Activated CD8-positive, alpha-beta T cell treated with anti-CD3 and anti-CD28 coated beads for 36 hours (primary cell): ENCODE results near the gene DCHS1. TPM values are rescaled to one million over a fixed set of nuclear protein-coding genes. Genes with fewer than 3 reads are reported as not detected.

Source experiments
- ATAC-seq: fragments of 200-7000 bp; cut with Tn5 transposase; one replicate; pipeline ENCODE4 v1.10.0; 2021; ENCODE audit warnings: mild to moderate bottlenecking, moderate library complexity
- CTCF ChIA-PET: fragments of 350-600 bp; sonication (Branson Sonifier 250); formaldehyde crosslinking; loops from one replicate; lab custom pipeline; 2021; ENCODE audit warnings: antibody characterized with exemption; lab: Charles Lee
- POLR2A ChIA-PET: fragments of 350-600 bp; sonication (Branson Sonifier 250); formaldehyde crosslinking; loops from one replicate; lab custom pipeline; 2021; ENCODE audit warnings: antibody characterized with exemption; lab: Charles Lee
- DNase-seq: peaks from one replicate; pipeline ENCODE4 v3.0.0-alpha.2; 2020
- H3K27ac Mint-ChIP-seq: one replicate; pipeline ENCODE4 v1.8.0; 2021; ENCODE audit warnings: mild to moderate bottlenecking, mixed read lengths
- H3K27me3 Mint-ChIP-seq: one replicate; pipeline ENCODE4 v1.8.0; 2021; ENCODE audit warnings: mixed read lengths
- H3K36me3 Mint-ChIP-seq: one replicate; pipeline ENCODE4 v1.8.0; 2021; ENCODE audit warnings: low read depth, mixed read lengths
- H3K4me1 Mint-ChIP-seq: one replicate; pipeline ENCODE4 v1.8.0; 2021; ENCODE audit warnings: low read depth, mixed read lengths
- H3K4me3 Mint-ChIP-seq: one replicate; pipeline ENCODE4 v1.8.0; 2021; ENCODE audit warnings: mild to moderate bottlenecking, moderate library complexity, mixed read lengths
- H3K9me3 Mint-ChIP-seq: one replicate; pipeline ENCODE4 v1.8.0; 2021; ENCODE audit warnings: mixed read lengths
- intact Hi-C: fragments of 100-400 bp; cut with micrococcal nuclease; formaldehyde crosslinking; loops from one replicate; pipeline ENCODE4 v1.10.0; 2022
- total RNA-seq, 2 experiments: library from RNA; stranded (reverse); gene quantifications; one replicate each; pipeline ENCODE4 v1.2.3, GENCODE V29; 2021
- TF ChIP-seq, protein P1 (sequence below): fragments of 200-600 bp; IDR thresholded peaks from one replicate; pipeline ENCODE4 v1.8.0; 2022; ENCODE audit warnings: antibody characterized with exemption, mild to moderate bottlenecking

Gene DCHS1
- total RNA-seq, 2 experiments from 2014 or later = 1.6 TPM

DNA sequence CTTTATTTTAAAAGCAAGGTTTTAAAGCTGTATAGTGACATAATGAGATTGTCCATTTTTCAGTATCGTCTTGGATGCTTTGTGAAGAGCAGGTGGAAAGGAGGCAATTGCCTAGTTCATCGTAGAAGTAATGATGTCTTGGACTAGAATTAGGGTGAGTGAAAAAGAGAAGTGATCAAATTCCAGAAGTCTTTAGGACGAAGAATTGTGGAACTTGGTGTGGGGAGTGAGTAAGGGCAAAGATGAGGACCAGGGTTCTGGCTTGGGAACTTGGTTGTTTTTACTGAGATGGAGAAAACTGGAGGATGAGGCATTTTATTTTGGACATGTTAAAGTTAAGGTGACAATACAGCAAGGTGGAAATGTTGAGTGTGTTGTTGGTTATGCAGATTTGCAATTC lies 50.8 kb downstream of the DCHS1 start:
- H3K27me3 Mint-ChIP-seq = no peaks in the 10 kb centered on the region

DNA sequence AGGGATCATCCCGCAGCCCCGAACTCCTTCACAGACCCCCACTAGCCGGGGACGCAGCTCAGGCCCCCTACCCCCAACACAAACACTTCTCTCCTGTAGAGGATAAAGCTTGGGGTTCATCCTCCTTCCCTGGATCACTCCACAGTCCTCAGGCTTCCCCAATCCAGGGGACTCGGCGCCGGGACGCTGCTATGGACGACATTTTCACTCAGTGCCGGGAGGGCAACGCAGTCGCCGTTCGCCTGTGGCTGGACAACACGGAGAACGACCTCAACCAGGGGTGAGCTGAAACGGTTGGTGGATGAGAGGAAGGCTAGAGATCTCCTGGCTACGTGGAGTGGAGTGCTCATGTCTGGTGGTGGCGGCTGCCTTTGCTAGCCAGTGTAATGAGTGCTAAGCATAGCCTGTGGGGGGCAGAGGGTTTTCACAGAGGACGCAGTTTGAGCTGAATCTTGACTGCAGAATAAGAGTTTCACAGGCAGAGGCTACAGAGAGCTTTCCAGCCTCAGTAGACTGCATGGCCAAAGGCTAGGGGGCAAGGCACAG lies 51.5 kb downstream of the DCHS1 start:
- peak; percentile 54 for ATAC-seq
- TF ChIP-seq, protein P1, sequence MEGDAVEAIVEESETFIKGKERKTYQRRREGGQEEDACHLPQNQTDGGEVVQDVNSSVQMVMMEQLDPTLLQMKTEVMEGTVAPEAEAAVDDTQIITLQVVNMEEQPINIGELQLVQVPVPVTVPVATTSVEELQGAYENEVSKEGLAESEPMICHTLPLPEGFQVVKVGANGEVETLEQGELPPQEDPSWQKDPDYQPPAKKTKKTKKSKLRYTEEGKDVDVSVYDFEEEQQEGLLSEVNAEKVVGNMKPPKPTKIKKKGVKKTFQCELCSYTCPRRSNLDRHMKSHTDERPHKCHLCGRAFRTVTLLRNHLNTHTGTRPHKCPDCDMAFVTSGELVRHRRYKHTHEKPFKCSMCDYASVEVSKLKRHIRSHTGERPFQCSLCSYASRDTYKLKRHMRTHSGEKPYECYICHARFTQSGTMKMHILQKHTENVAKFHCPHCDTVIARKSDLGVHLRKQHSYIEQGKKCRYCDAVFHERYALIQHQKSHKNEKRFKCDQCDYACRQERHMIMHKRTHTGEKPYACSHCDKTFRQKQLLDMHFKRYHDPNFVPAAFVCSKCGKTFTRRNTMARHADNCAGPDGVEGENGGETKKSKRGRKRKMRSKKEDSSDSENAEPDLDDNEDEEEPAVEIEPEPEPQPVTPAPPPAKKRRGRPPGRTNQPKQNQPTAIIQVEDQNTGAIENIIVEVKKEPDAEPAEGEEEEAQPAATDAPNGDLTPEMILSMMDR = no peak
- intact Hi-C loops = loop anchor here (10.0 kb wide), 2 partner anchors 51 to 209 kb away; partner anchors contain the start of genes DCHS1 and SMPD1
- no peak overlapping the region for H3K27ac Mint-ChIP-seq
- H3K36me3 Mint-ChIP-seq = peaks cover 38% of the 10 kb centered on the region
- CTCF ChIA-PET = interaction anchor here (0.6 to 4.0 kb wide), 18 partner anchors 9 to 225 kb away, joined by 3 to 32 read pairs (median 6); partner anchors contain the start of genes MRPL17, TAF10 and TPP1
- POLR2A ChIA-PET = interaction anchor here (0.9 to 7.8 kb wide), 7 partner anchors 9 to 214 kb away, joined by 3 to 48 read pairs (median 4); partner anchors contain the start of genes MRPL17, SMPD1 and TPP1
- H3K9me3 Mint-ChIP-seq = no peaks in the 10 kb centered on the region
- peaks cover 50% of the 10 kb centered on the region for H3K4me1 Mint-ChIP-seq
- H3K27me3 Mint-ChIP-seq = no peaks in the 10 kb centered on the region
- peak; percentile 75 for DNase-seq
- no peak overlapping the region for H3K4me3 Mint-ChIP-seq

More for the DNA sequence above, 50.8 kb downstream of the DCHS1 start:
- intact Hi-C loops = loop anchor here (10.0 kb wide), 2 partner anchors 50 to 210 kb away; partner anchors contain the start of genes DCHS1 and SMPD1
- Mint-ChIP-seq H3K4me3 (no peak overlapping the region), H3K36me3 (peaks cover 39% of the 10 kb centered on the region), H3K27ac (no peak overlapping the region), H3K4me1 (peaks cover 49% of the 10 kb centered on the region), H3K9me3 (no peaks in the 10 kb centered on the region)
- TF ChIP-seq, protein P1 = no peak
- no peak for ATAC-seq
- CTCF ChIA-PET = interaction anchor here (0.6 to 4.0 kb wide), 20 partner anchors 8 to 225 kb away, joined by 3 to 32 read pairs (median 6); partner anchors contain the start of genes MRPL17, TAF10 and TPP1
- POLR2A ChIA-PET = interaction anchor here (0.9 to 7.8 kb wide), 7 partner anchors 10 to 215 kb away, joined by 3 to 48 read pairs (median 4); partner anchors contain the start of genes MRPL17, SMPD1 and TPP1
- no peak for DNase-seq

DNA sequence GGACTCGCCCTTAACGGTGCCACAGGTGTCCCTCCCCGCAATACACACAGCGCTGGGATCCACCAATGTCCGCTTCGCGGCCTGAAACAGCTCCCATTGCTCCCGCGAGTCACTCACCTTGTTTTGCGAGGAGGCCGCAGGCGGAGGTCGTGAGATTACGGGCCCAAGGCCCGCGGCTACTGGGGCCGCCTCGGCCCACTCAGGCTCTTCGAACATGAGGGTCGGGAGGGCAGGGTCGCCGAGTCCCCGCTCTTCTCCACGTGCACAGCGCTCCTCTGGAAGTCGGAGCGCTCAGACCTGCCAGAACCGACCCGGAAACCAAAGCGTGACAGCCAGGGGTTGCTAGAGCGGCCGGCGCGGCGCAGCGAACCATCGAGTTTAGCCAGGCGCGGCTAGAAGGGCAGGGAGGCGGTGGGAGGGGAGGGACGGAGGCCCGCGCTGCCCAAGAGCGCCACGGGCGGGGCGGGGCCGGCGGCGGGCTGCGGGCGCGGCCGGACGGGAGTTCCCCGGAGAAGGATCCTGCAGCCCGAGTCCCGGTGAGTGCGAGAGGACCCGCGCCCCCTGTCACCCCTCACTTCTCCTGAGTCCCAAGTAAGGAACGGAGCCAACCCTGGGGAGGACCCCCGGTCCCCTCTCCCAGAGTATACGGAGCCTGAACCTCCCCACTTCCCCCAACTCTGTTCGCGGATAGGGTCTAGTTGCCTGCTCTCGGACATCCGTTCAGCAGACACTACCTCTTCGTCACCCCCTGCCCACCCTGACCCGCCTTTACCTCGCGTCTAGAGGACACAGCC lies 52.1 kb downstream of the DCHS1 start, which contains the start of the genes ILK and RRP8:
ILK (plus strand) TSS at position 488 of the 794 bp plus-strand sequence. CDS start 498 bp downstream, outside the sequence.
RRP8 (minus strand) TSS at position 330 of the 794 bp plus-strand sequence; CDS start at position 216, 114 bp downstream.
- Mint-ChIP-seq H3K4me3 (no peak within 1 kb of the TSS), H3K27ac (no peak within 1 kb of the TSS), H3K36me3 (peaks cover 38% of the 10 kb centered on the region), H3K27me3 (no peaks in the 10 kb centered on the region), H3K9me3 (no peaks in the 10 kb centered on the region), H3K4me1 (peaks cover 49% of the 10 kb centered on the region)
- intact Hi-C loops = loop anchor here (10.0 kb wide), 2 partner anchors 51 to 209 kb away; partner anchors contain the start of genes DCHS1 and SMPD1
- ChIA-PET CTCF (interaction anchor here (1.0 to 4.0 kb wide), 16 partner anchors 8 to 224 kb away, joined by 3 to 32 read pairs (median 6); partner anchors contain the start of genes MRPL17, TAF10 and TPP1), POLR2A (interaction anchor here (0.7 to 7.8 kb wide), 9 partner anchors 8 to 228 kb away, joined by 3 to 48 read pairs (median 4); partner anchors contain the start of genes MRPL17, SMPD1 and TPP1)
- DNase-seq (peak; percentile 90), ATAC-seq (peak; percentile 81)
- TF ChIP-seq, protein P1 = no peak

DNA sequence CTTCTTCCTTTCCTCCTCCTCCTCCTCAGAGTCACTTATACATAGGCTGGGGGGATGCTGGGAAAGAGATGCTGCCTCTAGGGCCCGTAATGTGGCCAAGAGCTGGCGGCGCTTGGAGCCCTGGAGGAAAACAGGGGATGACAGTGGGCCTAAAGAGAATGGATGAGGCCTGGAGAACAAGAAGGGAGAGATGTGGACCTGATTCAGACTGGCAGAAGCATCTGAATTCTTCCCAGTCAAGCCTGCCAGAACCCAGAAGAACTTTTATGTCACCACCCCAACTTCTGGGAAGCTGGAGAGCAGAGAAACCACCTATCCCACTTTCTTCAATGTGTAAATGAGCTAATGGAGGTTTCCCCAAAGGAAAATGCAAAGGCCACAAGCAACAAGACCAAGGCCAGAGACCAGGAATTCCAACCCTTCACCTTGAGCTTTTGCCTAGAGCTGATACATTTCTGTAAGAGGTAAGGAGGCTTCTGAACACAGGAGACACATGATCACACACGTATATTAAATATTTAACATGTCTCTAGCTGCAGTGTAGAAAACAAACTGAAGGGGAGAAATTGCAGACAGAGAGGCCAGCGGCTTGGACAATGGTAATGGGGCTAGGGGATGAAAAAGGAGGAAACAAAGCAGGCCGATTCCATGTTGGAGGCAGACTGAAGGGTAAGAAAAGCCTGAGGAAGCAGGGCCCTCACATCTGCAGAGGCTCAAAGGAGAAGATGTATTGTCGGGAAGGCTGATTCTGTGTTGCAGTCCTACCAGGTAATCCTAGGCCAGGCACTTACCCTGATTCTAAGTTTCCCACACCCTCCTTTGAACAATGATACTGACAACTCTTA lies 53.3 kb downstream of the DCHS1 start:
- Mint-ChIP-seq H3K27ac (peak overlapping the region; percentile 68), H3K36me3 (peaks cover 36% of the 10 kb centered on the region), H3K4me3 (no peak overlapping the region), H3K4me1 (peaks cover 46% of the 10 kb centered on the region), H3K9me3 (no peaks in the 10 kb centered on the region), H3K27me3 (no peaks in the 10 kb centered on the region)
- ChIA-PET CTCF (interaction anchor here (0.7 to 4.0 kb wide), 11 partner anchors 9 to 156 kb away, joined by 3 to 32 read pairs (median 4); partner anchors contain the start of genes MRPL17 and TAF10), POLR2A (interaction anchor here (0.7 to 7.8 kb wide), 9 partner anchors 9 to 227 kb away, joined by 3 to 48 read pairs (median 3); partner anchors contain the start of genes MRPL17 and TPP1)
- DNase-seq (no peak), ATAC-seq (no peak)
- intact Hi-C loops = loop anchor here (10.0 kb wide), 2 partner anchors 52 to 208 kb away; partner anchors contain the start of genes DCHS1 and SMPD1
- TF ChIP-seq, protein P1 = no peak
